ENCODE data around the gene IER5.

- TF ChIP-seq POLR2AphosphoS2 (conservative IDR thresholded peaks at IDR 0.05; ENCODE audit: low read length): no peak
- TF ChIP-seq, protein P1, sequence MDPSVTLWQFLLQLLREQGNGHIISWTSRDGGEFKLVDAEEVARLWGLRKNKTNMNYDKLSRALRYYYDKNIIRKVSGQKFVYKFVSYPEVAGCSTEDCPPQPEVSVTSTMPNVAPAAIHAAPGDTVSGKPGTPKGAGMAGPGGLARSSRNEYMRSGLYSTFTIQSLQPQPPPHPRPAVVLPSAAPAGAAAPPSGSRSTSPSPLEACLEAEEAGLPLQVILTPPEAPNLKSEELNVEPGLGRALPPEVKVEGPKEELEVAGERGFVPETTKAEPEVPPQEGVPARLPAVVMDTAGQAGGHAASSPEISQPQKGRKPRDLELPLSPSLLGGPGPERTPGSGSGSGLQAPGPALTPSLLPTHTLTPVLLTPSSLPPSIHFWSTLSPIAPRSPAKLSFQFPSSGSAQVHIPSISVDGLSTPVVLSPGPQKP (IDR thresholded peaks at IDR 0.05; ENCODE audit: low read depth, low read length): no peak
- no peak for TF ChIP-seq MAFK (IDR thresholded peaks at IDR 0.05; ENCODE audit: partially characterized antibody)
- no peak for TF ChIP-seq CTCF (IDR thresholded peaks at IDR 0.05)
Observed at GRCh38 chr1:181086091-181086490, 2.4 kb upstream of the IER5 start.
